ENCODE results near the gene CDK11B. TPM values are rescaled to one million over a fixed set of nuclear protein-coding genes. Genes with fewer than 3 reads are reported as not detected.

CDK11B gene
- total and polyA plus RNA-seq, 2 donors from 2014 or later: 13.9 to 24.0 TPM

GRCh38 chr1:1612104-1612400 lies 46.8 kb downstream of the CDK11B start:
- intact Hi-C loops (cut with DNase I): no loop called here
- DNase-seq: no peak
- no peak overlapping the region for H3K27ac ChIP-seq (ENCODE audit: low read depth in 2 of 2, low read length in 2 of 2)

GRCh38 chr1:1610796-1611195 lies 48.0 kb downstream of the CDK11B start:
- Histone ChIP-seq H3K27me3 (ENCODE audit: control insufficient read depth, insufficient read depth, low read length) (no peaks in the 10 kb centered on the region), H3K4me3 (ENCODE audit: low read length in 3 of 3) (no peak overlapping the region), H3K27ac (ENCODE audit: low read depth in 2 of 2, low read length in 2 of 2) (no peak overlapping the region), H3K9ac (ENCODE audit: low read length in 3 of 3) (no peak overlapping the region), H3K9me3 (ENCODE audit: control insufficient read depth in 2 of 3, insufficient read depth in 1 of 3, low read length in 3 of 3) (no peaks in the 10 kb centered on the region), H3K4me1 (ENCODE audit: control insufficient read depth in 2 of 3, insufficient read depth in 2 of 3, low read depth in 1 of 3, low read length in 3 of 3) (peaks cover 0 to 13% (median 10%) of the 10 kb centered on the region in 3 donors), H3K36me3 (ENCODE audit: control insufficient read depth in 2 of 3, insufficient read depth in 3 of 3, low read length in 3 of 3) (no peaks in the 10 kb centered on the region)
- TF ChIP-seq CTCF (IDR thresholded peaks at IDR 0.05; ENCODE audit: borderline replicate concordance, extremely low read depth, insufficient read depth): no peak
- intact Hi-C loops (cut with DNase I): no loop called here
- DNase-seq: peak in 1 of 5 donors; percentile 43
- FAIRE-seq: no peak

More at GRCh38 chr1:1612104-1612400, 46.8 kb downstream of the CDK11B start:
- FAIRE-seq: no peak
- H3K27me3 ChIP-seq (ENCODE audit: control insufficient read depth, insufficient read depth, low read length): no peaks in the 10 kb centered on the region
- peaks cover 0 to 20% (median 10%) of the 10 kb centered on the region in 3 donors for H3K4me1 ChIP-seq (ENCODE audit: control insufficient read depth in 2 of 3, insufficient read depth in 2 of 3, low read depth in 1 of 3, low read length in 3 of 3)
- no peak for TF ChIP-seq CTCF (IDR thresholded peaks at IDR 0.05; ENCODE audit: borderline replicate concordance, extremely low read depth, insufficient read depth)
- no peak overlapping the region for H3K4me3 ChIP-seq (ENCODE audit: low read length in 3 of 3)
- no peaks in the 10 kb centered on the region for H3K36me3 ChIP-seq (ENCODE audit: control insufficient read depth in 2 of 3, insufficient read depth in 3 of 3, low read length in 3 of 3)
- H3K9me3 ChIP-seq (ENCODE audit: control insufficient read depth in 2 of 3, insufficient read depth in 1 of 3, low read length in 3 of 3): no peaks in the 10 kb centered on the region
- no peak overlapping the region for H3K9ac ChIP-seq (ENCODE audit: low read length in 3 of 3)

GRCh38 chr1:1609822-1610485 lies 48.9 kb downstream of the CDK11B start:
- DNase-seq (no peak), FAIRE-seq (no peak)
- H3K9me3 ChIP-seq (ENCODE audit: control insufficient read depth in 2 of 3, insufficient read depth in 1 of 3, low read length in 3 of 3): no peaks in the 10 kb centered on the region
- no peaks in the 10 kb centered on the region for H3K36me3 ChIP-seq (ENCODE audit: control insufficient read depth in 2 of 3, insufficient read depth in 3 of 3, low read length in 3 of 3)
- H3K4me1 ChIP-seq (ENCODE audit: control insufficient read depth in 2 of 3, insufficient read depth in 2 of 3, low read depth in 1 of 3, low read length in 3 of 3): peaks cover 0 to 13% (median 10%) of the 10 kb centered on the region in 3 donors
- no peak overlapping the region for H3K27ac ChIP-seq (ENCODE audit: low read depth in 2 of 2, low read length in 2 of 2)
- no peaks in the 10 kb centered on the region for H3K27me3 ChIP-seq (ENCODE audit: control insufficient read depth, insufficient read depth, low read length)
- no peak for TF ChIP-seq CTCF (IDR thresholded peaks at IDR 0.05; ENCODE audit: borderline replicate concordance, extremely low read depth, insufficient read depth)
- H3K4me3 ChIP-seq (ENCODE audit: low read length in 3 of 3): no peak overlapping the region
- intact Hi-C loops (cut with DNase I): no loop called here
- no peak overlapping the region for H3K9ac ChIP-seq (ENCODE audit: low read length in 3 of 3)

- no peak for TF ChIP-seq CTCF (IDR thresholded peaks at IDR 0.05; ENCODE audit: borderline replicate concordance, extremely low read depth, insufficient read depth)
- FAIRE-seq (no peak), DNase-seq (peak in 1 of 5 donors; percentile 47)
- intact Hi-C loops (cut with DNase I): no loop called here
- Histone ChIP-seq H3K4me3 (ENCODE audit: low read length in 3 of 3) (no peak overlapping the region), H3K27me3 (ENCODE audit: control insufficient read depth, insufficient read depth, low read length) (no peaks in the 10 kb centered on the region), H3K9me3 (ENCODE audit: control insufficient read depth in 2 of 3, insufficient read depth in 1 of 3, low read length in 3 of 3) (no peaks in the 10 kb centered on the region), H3K4me1 (ENCODE audit: control insufficient read depth in 2 of 3, insufficient read depth in 2 of 3, low read depth in 1 of 3, low read length in 3 of 3) (no peaks in the 10 kb centered on the region), H3K27ac (ENCODE audit: low read depth in 2 of 2, low read length in 2 of 2) (no peak overlapping the region), H3K9ac (ENCODE audit: low read length in 3 of 3) (no peak overlapping the region), H3K36me3 (ENCODE audit: control insufficient read depth in 2 of 3, insufficient read depth in 3 of 3, low read length in 3 of 3) (no peaks in the 10 kb centered on the region)
Observed at GRCh38 chr1:1606232-1606631, 52.6 kb downstream of the CDK11B start.

All from kidney (tissue), 14 donors.